ENCODE data around the gene HIVEP3. TPM values are rescaled to one million over a fixed set of nuclear protein-coding genes. Genes with fewer than 3 reads are reported as not detected.

Gene HIVEP3
- total RNA-seq, 1 experiment from 2014 or later: 1.4 TPM

DNA sequence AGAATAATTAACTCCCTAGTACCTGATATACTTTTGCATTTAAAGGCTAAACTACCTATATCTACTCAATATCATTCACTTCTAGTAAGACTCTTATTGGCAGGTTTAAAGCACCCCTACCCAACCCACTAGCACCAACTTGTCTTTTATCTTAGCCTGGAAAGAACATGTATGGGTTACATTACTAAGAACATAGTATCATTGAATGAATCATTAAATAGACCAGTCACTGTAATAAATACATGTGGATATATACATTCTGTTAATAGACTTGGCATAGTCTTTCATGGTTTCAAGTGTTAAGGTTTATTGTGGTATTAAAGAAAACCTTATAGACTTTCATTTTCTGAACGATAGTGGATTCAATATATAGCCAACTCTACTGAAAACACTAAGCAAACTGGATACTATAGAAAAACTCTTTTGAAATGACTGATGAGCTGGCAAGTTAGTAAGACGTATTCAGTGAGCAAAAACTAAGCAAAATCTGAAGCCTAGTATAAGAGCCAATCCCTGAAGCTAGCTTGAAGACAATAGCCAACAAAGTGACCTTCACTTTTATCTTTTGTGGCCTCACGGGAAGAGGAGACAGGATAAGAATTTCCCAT is 10.3 kb downstream of the HIVEP3 start:
- Histone ChIP-seq H3K14ac (ENCODE audit: insufficient read depth, low read length) (no peak overlapping the region), H2AFZ (ENCODE audit: low read length) (no peak overlapping the region), H2BK15ac (ENCODE audit: low read depth, low read length) (no peak overlapping the region), H3K9me3 (ENCODE audit: control insufficient read depth, low read depth, low read length) (no peaks in the 10 kb centered on the region), H2AK5ac (ENCODE audit: insufficient read length, low read length) (no peak overlapping the region), H3K9ac (ENCODE audit: extremely low read depth, insufficient read length, low read length) (no peak overlapping the region), H2BK120ac (ENCODE audit: low read depth, low read length, poor library complexity, severe bottlenecking) (no peak overlapping the region), H3K79me1 (ENCODE audit: insufficient read depth, low read depth, low read length, poor library complexity, severe bottlenecking) (no peaks in the 10 kb centered on the region), H3K27me3 (ENCODE audit: insufficient read depth, low read length) (no peaks in the 10 kb centered on the region), H3K79me2 (ENCODE audit: insufficient read depth, low read length) (no peaks in the 10 kb centered on the region), H2BK20ac (ENCODE audit: low read depth, low read length, poor library complexity, severe bottlenecking) (no peak overlapping the region), H3K4ac (ENCODE audit: low read depth, low read length) (no peak overlapping the region), H3K56ac (ENCODE audit: insufficient read length, low read depth, low read length) (no peak overlapping the region), H4K91ac (ENCODE audit: insufficient read length, low read depth, low read length) (no peak overlapping the region), H4K8ac (replicated peaks; ENCODE audit: insufficient read length, low read depth, low read length) (no peak overlapping the region), H3K23me2 (ENCODE audit: insufficient read length, low read depth, low read length, poor library complexity, severe bottlenecking) (no peaks in the 10 kb centered on the region), H2BK5ac (ENCODE audit: insufficient read length, low read length) (no peak overlapping the region), H4K5ac (ENCODE audit: insufficient read length, low read depth, low read length) (no peak overlapping the region), H3K23ac (ENCODE audit: insufficient read length, low read depth, low read length) (no peak overlapping the region), H3K4me2 (ENCODE audit: insufficient read depth, insufficient read length, low read length) (no peak overlapping the region), H3K18ac (ENCODE audit: insufficient read length, low read depth, low read length) (no peak overlapping the region), H3K4me1 (ENCODE audit: insufficient read depth, low read length) (no peaks in the 10 kb centered on the region), H3K27ac (ENCODE audit: insufficient read length, low read depth, low read length) (no peak overlapping the region), H3T11ph (ENCODE audit: low read length) (no peak overlapping the region), H4K20me1 (ENCODE audit: control insufficient read depth, insufficient read depth, insufficient read length) (no peaks in the 10 kb centered on the region), H2BK12ac (ENCODE audit: insufficient read length, low read depth, low read length) (no peak overlapping the region)
- TF ChIP-seq, protein P1, sequence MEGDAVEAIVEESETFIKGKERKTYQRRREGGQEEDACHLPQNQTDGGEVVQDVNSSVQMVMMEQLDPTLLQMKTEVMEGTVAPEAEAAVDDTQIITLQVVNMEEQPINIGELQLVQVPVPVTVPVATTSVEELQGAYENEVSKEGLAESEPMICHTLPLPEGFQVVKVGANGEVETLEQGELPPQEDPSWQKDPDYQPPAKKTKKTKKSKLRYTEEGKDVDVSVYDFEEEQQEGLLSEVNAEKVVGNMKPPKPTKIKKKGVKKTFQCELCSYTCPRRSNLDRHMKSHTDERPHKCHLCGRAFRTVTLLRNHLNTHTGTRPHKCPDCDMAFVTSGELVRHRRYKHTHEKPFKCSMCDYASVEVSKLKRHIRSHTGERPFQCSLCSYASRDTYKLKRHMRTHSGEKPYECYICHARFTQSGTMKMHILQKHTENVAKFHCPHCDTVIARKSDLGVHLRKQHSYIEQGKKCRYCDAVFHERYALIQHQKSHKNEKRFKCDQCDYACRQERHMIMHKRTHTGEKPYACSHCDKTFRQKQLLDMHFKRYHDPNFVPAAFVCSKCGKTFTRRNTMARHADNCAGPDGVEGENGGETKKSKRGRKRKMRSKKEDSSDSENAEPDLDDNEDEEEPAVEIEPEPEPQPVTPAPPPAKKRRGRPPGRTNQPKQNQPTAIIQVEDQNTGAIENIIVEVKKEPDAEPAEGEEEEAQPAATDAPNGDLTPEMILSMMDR (conservative IDR thresholded peaks at IDR 0.05): no peak
- Mint-ChIP-seq H3K4me1 (peaks cover 0 to 2% of the 10 kb centered on the region in 2 experiments; a peak in 1 of 4 replicates), H3K27me3 (ENCODE audit: low read depth) (peaks cover 3% of the 10 kb centered on the region; the same call in 1 of the 2 replicates), H3K4me3 (no peak overlapping the region), H3K36me3 (ENCODE audit: insufficient read depth in 1 of 3, low read depth in 3 of 3) (peaks cover 0 to 2% (median 0%) of the 10 kb centered on the region in 3 experiments; a peak in 1 of 7 replicates), H3K9me3 (peaks cover 2 to 3% of the 10 kb centered on the region in 2 experiments; a peak in 2 of 5 replicates), H3K27ac (no peak overlapping the region)
- no peak for DNase-seq
- no CpG with 5 or more reads among the region's 3 CpGs for WGBS (ENCODE audit: extremely low coverage, insufficient read length, low lambda C conversion rate)

All from H9 (cell line).